Astrocyte of the cerebellum (primary cell): ENCODE results near the gene KCTD17.

Experiments
- DNase-seq: peaks from one replicate; pipeline ENCODE4 v3.0.0-alpha.2; 2011; ENCODE audit warnings: low read depth
- H3K4me3 ChIP-seq: 2 replicates; pipeline ENCODE4 v1.5.1; 2011; ENCODE audit warnings: mild to moderate bottlenecking, low read depth, low read length, moderate library complexity
- in situ Hi-C: cut with HindIII; loops from 2 replicates; pipeline ENCODE4 v1.10.0; 2017; ENCODE audit warnings: low sequenced_read_pairs
- TF ChIP-seq, protein P1 (sequence below): IDR thresholded peaks from 2 replicates; pipeline ENCODE4 v1.5.1; 2012; ENCODE audit warnings: low read length, low read depth, moderate library complexity, mild to moderate bottlenecking; ENCODE audit errors: missing control alignments

The KCTD17 gene

DNA sequence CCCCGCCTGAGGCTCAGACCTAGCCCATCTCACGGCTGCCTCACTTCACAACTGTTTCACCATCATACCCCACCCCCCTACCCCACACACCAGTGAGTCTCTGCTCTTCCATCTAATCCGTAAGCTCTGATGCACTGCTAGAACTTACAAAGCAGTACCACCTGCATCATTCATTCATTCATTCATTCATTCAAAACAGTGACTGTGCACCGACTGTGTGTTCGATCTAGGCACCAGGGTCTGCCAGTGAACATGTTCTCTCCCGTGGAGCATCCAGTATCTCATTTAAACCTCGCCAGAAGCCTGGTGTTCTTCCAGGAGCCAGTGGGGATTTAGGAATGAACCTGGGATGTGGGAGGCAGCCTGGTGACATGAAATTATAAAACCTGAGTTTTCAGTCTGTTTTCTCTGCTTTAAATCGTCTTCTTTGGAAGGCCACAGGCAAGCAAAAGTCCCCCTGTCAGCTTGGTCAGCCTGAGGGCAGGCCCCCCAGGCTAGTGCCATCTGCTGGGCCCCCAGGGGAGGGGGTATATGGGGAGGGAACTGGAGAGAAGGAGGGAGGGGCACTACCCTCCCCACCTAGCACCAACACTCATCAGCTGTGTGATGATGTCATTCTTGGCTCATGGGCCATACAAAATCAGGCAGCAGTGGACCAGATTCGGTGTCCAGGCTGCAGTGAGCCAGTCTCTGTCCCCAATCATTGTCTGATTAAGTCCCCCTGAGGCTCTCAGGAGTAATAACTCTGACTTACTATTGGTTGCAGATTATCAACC is 39.6 kb downstream of the KCTD17 start:
- no peak for DNase-seq
- in situ Hi-C loops, result no loop called here
- TF ChIP-seq, protein P1, sequence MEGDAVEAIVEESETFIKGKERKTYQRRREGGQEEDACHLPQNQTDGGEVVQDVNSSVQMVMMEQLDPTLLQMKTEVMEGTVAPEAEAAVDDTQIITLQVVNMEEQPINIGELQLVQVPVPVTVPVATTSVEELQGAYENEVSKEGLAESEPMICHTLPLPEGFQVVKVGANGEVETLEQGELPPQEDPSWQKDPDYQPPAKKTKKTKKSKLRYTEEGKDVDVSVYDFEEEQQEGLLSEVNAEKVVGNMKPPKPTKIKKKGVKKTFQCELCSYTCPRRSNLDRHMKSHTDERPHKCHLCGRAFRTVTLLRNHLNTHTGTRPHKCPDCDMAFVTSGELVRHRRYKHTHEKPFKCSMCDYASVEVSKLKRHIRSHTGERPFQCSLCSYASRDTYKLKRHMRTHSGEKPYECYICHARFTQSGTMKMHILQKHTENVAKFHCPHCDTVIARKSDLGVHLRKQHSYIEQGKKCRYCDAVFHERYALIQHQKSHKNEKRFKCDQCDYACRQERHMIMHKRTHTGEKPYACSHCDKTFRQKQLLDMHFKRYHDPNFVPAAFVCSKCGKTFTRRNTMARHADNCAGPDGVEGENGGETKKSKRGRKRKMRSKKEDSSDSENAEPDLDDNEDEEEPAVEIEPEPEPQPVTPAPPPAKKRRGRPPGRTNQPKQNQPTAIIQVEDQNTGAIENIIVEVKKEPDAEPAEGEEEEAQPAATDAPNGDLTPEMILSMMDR, result no peak
- H3K4me3 ChIP-seq, result no peak overlapping the region

DNA sequence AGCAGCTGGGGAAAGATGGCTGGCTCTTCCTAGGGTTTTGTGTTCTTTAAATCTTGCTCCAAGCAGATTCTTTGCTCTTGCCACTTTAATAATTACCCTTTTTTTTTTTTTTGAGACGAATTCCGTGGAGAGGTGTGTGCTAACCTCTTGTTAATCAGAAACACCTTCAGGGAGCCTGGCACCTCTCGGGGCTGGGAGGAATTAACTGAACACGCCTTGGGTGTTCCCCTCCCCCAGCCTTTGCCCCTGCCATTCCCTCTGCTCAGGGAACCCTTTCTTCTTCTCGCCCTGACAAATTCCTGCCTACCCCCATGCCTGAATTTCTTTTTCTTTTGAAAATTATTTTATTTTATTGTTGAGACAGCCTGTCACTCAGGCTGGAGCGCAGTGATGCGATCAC is 40.5 kb downstream of the KCTD17 start:
- in situ Hi-C loops, result no loop called here
- TF ChIP-seq, protein P1, result no peak
- DNase-seq, result no peak

GRCh38 chr22:37092997-37093396 is 41.5 kb downstream of the KCTD17 start:
- TF ChIP-seq, protein P1, result no peak
- in situ Hi-C loops, result no loop called here
- no peak for DNase-seq
- H3K4me3 ChIP-seq, result no peak overlapping the region

More for the DNA sequence above, 40.5 kb downstream of the KCTD17 start:
- no peak overlapping the region for H3K4me3 ChIP-seq

DNA sequence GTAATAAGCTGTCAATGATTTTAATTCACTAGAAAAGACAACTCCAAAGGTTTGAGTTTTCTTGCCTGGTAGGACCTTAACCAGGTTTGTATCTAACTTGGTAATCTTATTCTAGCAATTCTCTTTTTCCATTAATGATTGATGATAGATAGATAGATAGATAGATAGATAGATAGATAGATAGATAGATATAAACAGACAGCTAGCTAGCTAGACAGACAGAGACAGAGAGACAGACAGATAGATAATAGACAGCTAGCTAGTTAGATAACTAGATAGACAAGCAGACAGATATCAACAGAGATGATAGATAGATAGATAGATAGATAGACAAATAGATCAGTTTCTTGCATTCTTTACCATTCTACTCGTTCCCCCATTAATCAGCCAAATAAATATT is 42.7 kb downstream of the KCTD17 start:
- no peak overlapping the region for H3K4me3 ChIP-seq
- in situ Hi-C loops, result no loop called here
- TF ChIP-seq, protein P1, result no peak
- no peak for DNase-seq

DNA sequence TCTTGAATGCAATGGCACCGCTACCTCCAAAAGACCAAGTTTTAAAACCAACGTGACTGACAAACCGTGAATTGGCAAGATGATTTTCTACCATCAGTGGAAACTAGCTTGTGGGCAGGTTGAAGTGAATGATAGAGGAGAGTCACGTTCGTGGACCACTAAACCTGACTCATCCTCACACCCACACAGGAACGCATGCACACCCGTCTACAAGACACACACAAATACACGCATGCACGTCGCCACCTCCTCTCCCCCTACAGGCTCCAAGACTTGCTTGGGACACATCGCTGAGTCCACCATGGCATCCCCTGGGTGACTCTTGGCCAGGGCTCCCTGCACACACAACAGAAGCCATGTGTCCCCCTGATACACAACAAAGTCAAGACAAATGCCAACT is 43.6 kb downstream of the KCTD17 start:
- H3K4me3 ChIP-seq, result no peak overlapping the region
- DNase-seq, result no peak
- in situ Hi-C loops, result no loop called here
- TF ChIP-seq, protein P1, result no peak

GRCh38 chr22:37097346-37097745 is 45.8 kb downstream of the KCTD17 start:
- TF ChIP-seq, protein P1, result no peak
- in situ Hi-C loops, result no loop called here
- no peak for DNase-seq
- no peak overlapping the region for H3K4me3 ChIP-seq
